ENCODE measurements around the gene COL15A1. TPM values are rescaled to one million over a fixed set of nuclear protein-coding genes. Genes with fewer than 3 reads are reported as not detected.

COL15A1 gene
- total and polyA plus RNA-seq, 2 of the 13 experiments (the other 11 are each of a cell fraction or from before 2014, with no cell fraction given): not detected

DNA sequence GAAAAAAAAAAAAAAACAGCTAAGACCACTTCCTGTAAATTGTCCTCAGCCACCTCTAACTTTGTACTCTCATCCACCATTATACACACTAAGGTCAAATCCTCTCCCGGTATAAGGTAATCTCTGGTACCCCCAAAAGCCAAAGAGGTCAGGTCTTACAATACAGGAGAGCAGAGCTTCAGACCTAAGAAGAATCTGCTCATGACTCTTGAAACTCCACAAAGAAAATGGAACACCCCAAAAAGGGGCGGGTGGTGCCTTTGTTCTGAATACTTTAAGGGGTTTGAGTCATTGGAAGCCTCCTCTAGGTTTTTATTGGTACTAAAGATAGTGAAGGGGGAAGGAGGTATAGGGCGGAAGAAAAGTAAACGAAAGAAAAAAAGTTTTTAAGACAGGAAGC, 69.8 kb downstream of the COL15A1 start:
- H3K9me3 ChIP-seq (ENCODE audit: low read length): peaks cover 27% of the 10 kb centered on the region
- ChIA-PET CTCF (ENCODE audit: low intra/inter-chr PET ratio, low total read pairs) (no interaction called here), POLR2A (no interaction called here)
- no peak overlapping the region for H3K9ac ChIP-seq (ENCODE audit: insufficient read depth, low read depth, low read length)
- H3K4me1 ChIP-seq (ENCODE audit: insufficient read depth, low read length): no peaks in the 10 kb centered on the region
- 16% methylated on average over 4 of the region's 4 CpGs for WGBS (ENCODE audit: low lambda C conversion rate)
- no peaks in the 10 kb centered on the region for H3K36me3 ChIP-seq (replicated peaks in 1 of 2; ENCODE audit: control insufficient read depth in 1 of 2, insufficient read depth in 2 of 2, low read length in 2 of 2)
- TF ChIP-seq ZNF329 (CRISPR knock-in tag; IDR thresholded peaks at IDR 0.05; ENCODE audit: low read depth): no peak
- TF ChIP-seq, protein P1, sequence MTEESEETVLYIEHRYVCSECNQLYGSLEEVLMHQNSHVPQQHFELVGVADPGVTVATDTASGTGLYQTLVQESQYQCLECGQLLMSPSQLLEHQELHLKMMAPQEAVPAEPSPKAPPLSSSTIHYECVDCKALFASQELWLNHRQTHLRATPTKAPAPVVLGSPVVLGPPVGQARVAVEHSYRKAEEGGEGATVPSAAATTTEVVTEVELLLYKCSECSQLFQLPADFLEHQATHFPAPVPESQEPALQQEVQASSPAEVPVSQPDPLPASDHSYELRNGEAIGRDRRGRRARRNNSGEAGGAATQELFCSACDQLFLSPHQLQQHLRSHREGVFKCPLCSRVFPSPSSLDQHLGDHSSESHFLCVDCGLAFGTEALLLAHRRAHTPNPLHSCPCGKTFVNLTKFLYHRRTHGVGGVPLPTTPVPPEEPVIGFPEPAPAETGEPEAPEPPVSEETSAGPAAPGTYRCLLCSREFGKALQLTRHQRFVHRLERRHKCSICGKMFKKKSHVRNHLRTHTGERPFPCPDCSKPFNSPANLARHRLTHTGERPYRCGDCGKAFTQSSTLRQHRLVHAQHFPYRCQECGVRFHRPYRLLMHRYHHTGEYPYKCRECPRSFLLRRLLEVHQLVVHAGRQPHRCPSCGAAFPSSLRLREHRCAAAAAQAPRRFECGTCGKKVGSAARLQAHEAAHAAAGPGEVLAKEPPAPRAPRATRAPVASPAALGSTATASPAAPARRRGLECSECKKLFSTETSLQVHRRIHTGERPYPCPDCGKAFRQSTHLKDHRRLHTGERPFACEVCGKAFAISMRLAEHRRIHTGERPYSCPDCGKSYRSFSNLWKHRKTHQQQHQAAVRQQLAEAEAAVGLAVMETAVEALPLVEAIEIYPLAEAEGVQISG (CRISPR knock-in tag; IDR thresholded peaks at IDR 0.05): no peak
- TF ChIP-seq ZBTB8A (CRISPR knock-in tag; IDR thresholded peaks at IDR 0.05; ENCODE audit: borderline replicate concordance, low read depth): no peak
- no peak for TF ChIP-seq NCOA5 (CRISPR knock-in tag; IDR thresholded peaks at IDR 0.05)
- no peak for TF ChIP-seq SMARCE1 (IDR thresholded peaks at IDR 0.05; ENCODE audit: borderline replicate concordance)
- no peak for TF ChIP-seq ZC3H4 (CRISPR knock-in tag; IDR thresholded peaks at IDR 0.05; ENCODE audit: borderline replicate concordance)
- no peak for TF ChIP-seq ATM (IDR thresholded peaks at IDR 0.05; ENCODE audit: borderline replicate concordance)
- no peak for TF ChIP-seq ZBTB33 (CRISPR knock-in tag; IDR thresholded peaks at IDR 0.05)
- TF ChIP-seq SP140L (CRISPR knock-in tag; IDR thresholded peaks at IDR 0.05; ENCODE audit: borderline replicate concordance): no peak
- no peak for TF ChIP-seq ZNF230 (CRISPR knock-in tag; IDR thresholded peaks at IDR 0.05)
- no peak for TF ChIP-seq ZNF235 (CRISPR knock-in tag; IDR thresholded peaks at IDR 0.05; ENCODE audit: borderline replicate concordance)
- no peak for TF ChIP-seq RAD51 (IDR thresholded peaks at IDR 0.05; ENCODE audit: borderline replicate concordance)
- TF ChIP-seq ZNF792 (CRISPR knock-in tag; IDR thresholded peaks at IDR 0.05): no peak
- no peak for TF ChIP-seq TARDBP (CRISPR knock-in tag; IDR thresholded peaks at IDR 0.05)
- no peak for TF ChIP-seq POLR2G (IDR thresholded peaks at IDR 0.05; ENCODE audit: low read depth, low read length)
- TF ChIP-seq ZNF576 (CRISPR knock-in tag; IDR thresholded peaks at IDR 0.05): no peak
- intact Hi-C loops (cut with micrococcal nuclease; ENCODE audit: unreplicated experiment) (no loop called here), in situ Hi-C loops (cut with HindIII; ENCODE audit: extremely low pct_ligation_motif_present, low pct_unique_long_range_greater_than_20kb) (no loop called here)
- no peak for DNase-seq (ENCODE audit: low spot score)
- no peaks in the 10 kb centered on the region for H3K79me2 ChIP-seq (ENCODE audit: insufficient read depth, low read length)
- H2AFZ ChIP-seq (ENCODE audit: low read length): no peak overlapping the region
- no peak overlapping the region for H3K4me2 ChIP-seq (ENCODE audit: low read depth, low read length)
- BruUV-seq (replicated peaks): no TSS peak
- H3K27me3 ChIP-seq (ENCODE audit: control insufficient read depth in 1 of 2, insufficient read depth in 2 of 2, low read length in 2 of 2): peaks cover 2 to 9% of the 10 kb centered on the region in 2 experiments; a peak in 2 of 5 replicates
- FAIRE-seq: no peak
- no peak overlapping the region for H3K27ac ChIP-seq (ENCODE audit: extremely low read length, insufficient read depth, low read length)
- ATAC-seq: no peak
- H4K20me1 ChIP-seq (ENCODE audit: insufficient read depth, low read length): no peaks in the 10 kb centered on the region
- H3K4me3 ChIP-seq (replicated peaks in 1 of 3; ENCODE audit: insufficient read depth in 1 of 3, low read depth in 2 of 3, low read length in 3 of 3): no peak overlapping the region
